ENCODE results near the gene DOCK9.

DNA sequence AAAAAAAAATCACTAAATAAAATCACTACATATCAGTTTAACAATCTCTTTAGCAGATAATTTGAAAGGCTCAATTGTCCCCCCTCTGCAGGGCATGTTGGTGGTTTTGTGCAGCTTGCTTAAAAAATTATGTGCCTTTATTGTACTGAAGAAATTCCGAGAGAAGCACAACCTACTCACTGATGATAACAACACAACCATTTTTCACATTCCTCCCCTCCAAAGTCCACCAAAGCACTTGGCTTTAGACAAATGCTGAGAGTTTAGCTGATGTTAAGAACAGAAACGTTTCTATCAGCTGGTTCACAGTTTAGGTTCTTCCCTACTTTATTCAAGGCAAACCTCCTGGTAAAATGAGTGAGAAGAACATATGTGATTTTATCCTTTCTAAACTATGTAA, 923 bp downstream of the DOCK9 start:
- TF ChIP-seq, protein P1, sequence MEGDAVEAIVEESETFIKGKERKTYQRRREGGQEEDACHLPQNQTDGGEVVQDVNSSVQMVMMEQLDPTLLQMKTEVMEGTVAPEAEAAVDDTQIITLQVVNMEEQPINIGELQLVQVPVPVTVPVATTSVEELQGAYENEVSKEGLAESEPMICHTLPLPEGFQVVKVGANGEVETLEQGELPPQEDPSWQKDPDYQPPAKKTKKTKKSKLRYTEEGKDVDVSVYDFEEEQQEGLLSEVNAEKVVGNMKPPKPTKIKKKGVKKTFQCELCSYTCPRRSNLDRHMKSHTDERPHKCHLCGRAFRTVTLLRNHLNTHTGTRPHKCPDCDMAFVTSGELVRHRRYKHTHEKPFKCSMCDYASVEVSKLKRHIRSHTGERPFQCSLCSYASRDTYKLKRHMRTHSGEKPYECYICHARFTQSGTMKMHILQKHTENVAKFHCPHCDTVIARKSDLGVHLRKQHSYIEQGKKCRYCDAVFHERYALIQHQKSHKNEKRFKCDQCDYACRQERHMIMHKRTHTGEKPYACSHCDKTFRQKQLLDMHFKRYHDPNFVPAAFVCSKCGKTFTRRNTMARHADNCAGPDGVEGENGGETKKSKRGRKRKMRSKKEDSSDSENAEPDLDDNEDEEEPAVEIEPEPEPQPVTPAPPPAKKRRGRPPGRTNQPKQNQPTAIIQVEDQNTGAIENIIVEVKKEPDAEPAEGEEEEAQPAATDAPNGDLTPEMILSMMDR (IDR thresholded peaks at IDR 0.05; ENCODE audit: low read length) = no peak
- no peak for TF ChIP-seq EZH2 (IDR thresholded peaks at IDR 0.05; ENCODE audit: borderline replicate concordance, low read length)
